IPS-20b (cell line): ENCODE data around the gene RASSF3.
"Not testable (repeated sequence)": the region's sequence is repeated elsewhere in the genome, so short reads cannot be mapped to it uniquely, and the experiment has no call there.

ENCODE experiments used
- H3K27ac ChIP-seq: one replicate; pipeline ENCODE4 v1.5.1; 2013; ENCODE audit warnings: low read length
- H3K27me3 ChIP-seq: 2 replicates; pipeline ENCODE4 v1.6.1; 2013; ENCODE audit warnings: mild to moderate bottlenecking, low read length, inconsistent platforms; ENCODE audit not compliant: insufficient read depth
- H3K36me3 ChIP-seq: 2 replicates; pipeline ENCODE4 v1.6.1; 2013; ENCODE audit warnings: low read depth, mild to moderate bottlenecking, inconsistent platforms, low read length, moderate library complexity; ENCODE audit not compliant: insufficient read depth
- H3K4me1 ChIP-seq: 2 replicates; pipeline ENCODE4 v1.6.1; 2013; ENCODE audit warnings: mild to moderate bottlenecking, control low read depth, inconsistent platforms, low read length, moderate library complexity; ENCODE audit not compliant: insufficient read depth
- H3K4me3 ChIP-seq: 2 replicates; pipeline ENCODE4 v1.5.1; 2013; ENCODE audit warnings: mild to moderate bottlenecking, low read length, inconsistent platforms
- H3K9ac ChIP-seq: 2 replicates; pipeline ENCODE4 v1.6.1; 2013; ENCODE audit warnings: low read depth, mild to moderate bottlenecking, inconsistent platforms, low read length, moderate library complexity
- H3K9me3 ChIP-seq: 2 replicates; pipeline ENCODE4 v1.6.1; 2013; ENCODE audit warnings: mild to moderate bottlenecking, low read depth, low read length, inconsistent platforms; ENCODE audit not compliant: insufficient read depth

RASSF3 gene

GRCh38 chr12:64624035-64624434, 13.7 kb downstream of the RASSF3 start:
- Histone ChIP-seq H3K9ac (no peak overlapping the region), H3K36me3 (no peaks in the 10 kb centered on the region), H3K9me3 (no peaks in the 10 kb centered on the region), H3K4me1 (peaks cover 21% of the 10 kb centered on the region), H3K27me3 (no peaks in the 10 kb centered on the region), H3K27ac (no peak overlapping the region), H3K4me3 (no peak overlapping the region)

- H3K9ac ChIP-seq: peak overlapping the region; percentile 35; the same call in 1 of the 2 replicates
- H3K4me3 ChIP-seq: no peak overlapping the region
These were observed 15.2 kb downstream of the RASSF3 start for GRCh38 chr12:64625243-64626077.

GRCh38 chr12:64626588-64626987, 16.3 kb downstream of the RASSF3 start:
- H3K27ac ChIP-seq, H3K4me3 ChIP-seq, H3K36me3 ChIP-seq, H3K9me3 ChIP-seq, H3K9ac ChIP-seq, H3K27me3 ChIP-seq: not testable (repeated sequence)
- H3K4me1 ChIP-seq: peaks cover 21% of the 10 kb centered on the region

More at GRCh38 chr12:64625243-64626077, 15.2 kb downstream of the RASSF3 start:
- Histone ChIP-seq H3K27me3 (no peaks in the 10 kb centered on the region), H3K36me3 (no peaks in the 10 kb centered on the region), H3K9me3 (no peaks in the 10 kb centered on the region), H3K4me1 (peaks cover 21% of the 10 kb centered on the region), H3K27ac (no peak overlapping the region)

- peaks cover 21% of the 10 kb centered on the region for H3K4me1 ChIP-seq
- H3K27me3 ChIP-seq: no peaks in the 10 kb centered on the region
- no peaks in the 10 kb centered on the region for H3K36me3 ChIP-seq
- no peak overlapping the region for H3K4me3 ChIP-seq
- H3K27ac ChIP-seq: no peak overlapping the region
- H3K9me3 ChIP-seq: no peaks in the 10 kb centered on the region
- no peak overlapping the region for H3K9ac ChIP-seq
These were observed 17.5 kb downstream of the RASSF3 start for GRCh38 chr12:64627771-64628170.

GRCh38 chr12:64631197-64631596, 20.9 kb downstream of the RASSF3 start:
- Histone ChIP-seq H3K27ac (no peak overlapping the region), H3K4me1 (0 out of 2 replicates have a peak, but pooled peaks cover 5% of the 10 kb centered on the region), H3K27me3 (no peaks in the 10 kb centered on the region), H3K9ac (no peak overlapping the region), H3K36me3 (peaks cover 4% of the 10 kb centered on the region; the same call in 1 of the 2 replicates), H3K4me3 (no peak overlapping the region), H3K9me3 (no peaks in the 10 kb centered on the region)

GRCh38 chr12:64633011-64633939, 23.0 kb downstream of the RASSF3 start:
- no peak overlapping the region for H3K9ac ChIP-seq
- H3K4me3 ChIP-seq: no peak overlapping the region
- H3K4me1 ChIP-seq: no peaks in the 10 kb centered on the region
- no peaks in the 10 kb centered on the region for H3K9me3 ChIP-seq
- H3K36me3 ChIP-seq: peaks cover 4% of the 10 kb centered on the region; the same call in 1 of the 2 replicates
- H3K27ac ChIP-seq: no peak overlapping the region
- no peaks in the 10 kb centered on the region for H3K27me3 ChIP-seq

- Histone ChIP-seq H3K27ac (no peak overlapping the region), H3K4me1 (no peaks in the 10 kb centered on the region), H3K9me3 (no peaks in the 10 kb centered on the region), H3K27me3 (no peaks in the 10 kb centered on the region), H3K36me3 (peaks cover 4% of the 10 kb centered on the region; the same call in 1 of the 2 replicates), H3K9ac (no peak overlapping the region), H3K4me3 (no peak overlapping the region)
These were observed 23.6 kb downstream of the RASSF3 start for GRCh38 chr12:64633940-64634337.

GRCh38 chr12:64634508-64635092, 24.3 kb downstream of the RASSF3 start:
- no peak overlapping the region for H3K27ac ChIP-seq
- peaks cover 4% of the 10 kb centered on the region; the same call in 1 of the 2 replicates for H3K36me3 ChIP-seq
- H3K9ac ChIP-seq: no peak overlapping the region
- no peaks in the 10 kb centered on the region for H3K27me3 ChIP-seq
- no peaks in the 10 kb centered on the region for H3K9me3 ChIP-seq
- no peak overlapping the region for H3K4me3 ChIP-seq
- no peaks in the 10 kb centered on the region for H3K4me1 ChIP-seq

- no peaks in the 10 kb centered on the region for H3K4me1 ChIP-seq
- H3K27ac ChIP-seq: no peak overlapping the region
- no peak overlapping the region for H3K4me3 ChIP-seq
- H3K9ac ChIP-seq: no peak overlapping the region
- peaks cover 4% of the 10 kb centered on the region; the same call in 1 of the 2 replicates for H3K36me3 ChIP-seq
- H3K27me3 ChIP-seq: no peaks in the 10 kb centered on the region
- H3K9me3 ChIP-seq: no peaks in the 10 kb centered on the region
These were observed 25.2 kb downstream of the RASSF3 start for GRCh38 chr12:64635356-64635998.

GRCh38 chr12:64636856-64637255, 26.6 kb downstream of the RASSF3 start:
- no peaks in the 10 kb centered on the region for H3K9me3 ChIP-seq
- H3K9ac ChIP-seq: no peak overlapping the region
- peaks cover 4% of the 10 kb centered on the region; the same call in 1 of the 2 replicates for H3K36me3 ChIP-seq
- no peak overlapping the region for H3K4me3 ChIP-seq
- no peak overlapping the region for H3K27ac ChIP-seq
- H3K27me3 ChIP-seq: no peaks in the 10 kb centered on the region
- H3K4me1 ChIP-seq: no peaks in the 10 kb centered on the region

- H3K36me3 ChIP-seq: no peaks in the 10 kb centered on the region
- H3K27me3 ChIP-seq: no peaks in the 10 kb centered on the region
- no peaks in the 10 kb centered on the region for H3K4me1 ChIP-seq
- no peak overlapping the region for H3K9ac ChIP-seq
- H3K4me3 ChIP-seq: no peak overlapping the region
- H3K27ac ChIP-seq: no peak overlapping the region
- H3K9me3 ChIP-seq: no peaks in the 10 kb centered on the region
These were observed 29.2 kb downstream of the RASSF3 start for GRCh38 chr12:64639466-64639865.
